Daoy (cell line): ENCODE results near the gene HSPH1. TPM values are rescaled to one million over a fixed set of nuclear protein-coding genes. Genes with fewer than 3 reads are reported as not detected.
A peak's percentile ranks its signal among the peaks of the same experiment; 100 is the strongest.
"Not testable (repeated sequence)": the region's sequence is repeated elsewhere in the genome, so short reads cannot be mapped to it uniquely, and the experiment has no call there.

Experiments
- DNase-seq: peaks from one replicate; pipeline ENCODE4 v3.0.0-alpha.2; 2015; ENCODE audit warnings: low read depth
- total RNA-seq: library from RNA; depleted of rRNA; stranded (reverse); fragments of >200 nt; shearing (Covaris generic); gene quantifications from 2 replicates; pipeline ENCODE4 v1.2.3, GENCODE V29; 2014

Gene HSPH1
- total RNA-seq, 1 experiment from 2014 or later = 100.0 TPM

GRCh38 chr13:31177813-31178495 is 16.2 kb upstream of the HSPH1 start:
- not testable (repeated sequence) for DNase-seq

- DNase-seq = no peak
These were observed 14.3 kb upstream of the HSPH1 start for GRCh38 chr13:31175847-31176532.

- DNase-seq = no peak
These were observed 12.3 kb upstream of the HSPH1 start for GRCh38 chr13:31174018-31174417.

GRCh38 chr13:31172535-31172934 is 10.8 kb upstream of the HSPH1 start:
- DNase-seq = peak; percentile 66

- peak; percentile 31 for DNase-seq
These were observed 10.3 kb upstream of the HSPH1 start for GRCh38 chr13:31172001-31172400.

- DNase-seq = no peak
These were observed 7.0 kb upstream of the HSPH1 start for GRCh38 chr13:31168736-31169135.

- DNase-seq = no peak
These were observed 6.5 kb upstream of the HSPH1 start for GRCh38 chr13:31168166-31168565.

- no peak for DNase-seq
These were observed 5.8 kb upstream of the HSPH1 start for GRCh38 chr13:31167490-31167889.

GRCh38 chr13:31166591-31166990 is 4.9 kb upstream of the HSPH1 start:
- DNase-seq = peak; percentile 58

- DNase-seq = peak; percentile 97
These were observed 676 bp upstream of the HSPH1 start for GRCh38 chr13:31162151-31163008.

GRCh38 chr13:31160857-31161556 is 697 bp downstream of the HSPH1 start:
- DNase-seq = peak; percentile 41

GRCh38 chr13:31159306-31159705 is 2.4 kb downstream of the HSPH1 start:
- no peak for DNase-seq

GRCh38 chr13:31154939-31155338 is 6.8 kb downstream of the HSPH1 start:
- DNase-seq = no peak

- DNase-seq = no peak
These were observed 9.9 kb downstream of the HSPH1 start for GRCh38 chr13:31151837-31152236.

GRCh38 chr13:31150315-31150985 is 11.3 kb downstream of the HSPH1 start:
- no peak for DNase-seq

- DNase-seq = no peak
These were observed 12.1 kb downstream of the HSPH1 start for GRCh38 chr13:31149604-31150003.

GRCh38 chr13:31145417-31145816 is 16.3 kb downstream of the HSPH1 start:
- no peak for DNase-seq

GRCh38 chr13:31138515-31138914 is 23.2 kb downstream of the HSPH1 start:
- DNase-seq = no peak

GRCh38 chr13:31136724-31137123 is 25.0 kb downstream of the HSPH1 start:
- DNase-seq = no peak

- DNase-seq = no peak
These were observed 27.5 kb downstream of the HSPH1 start for GRCh38 chr13:31134039-31134711.

GRCh38 chr13:31133621-31134020 is 28.1 kb downstream of the HSPH1 start:
- no peak for DNase-seq
